ENCODE results near the gene PCDHB15.

Gene PCDHB15

DNA sequence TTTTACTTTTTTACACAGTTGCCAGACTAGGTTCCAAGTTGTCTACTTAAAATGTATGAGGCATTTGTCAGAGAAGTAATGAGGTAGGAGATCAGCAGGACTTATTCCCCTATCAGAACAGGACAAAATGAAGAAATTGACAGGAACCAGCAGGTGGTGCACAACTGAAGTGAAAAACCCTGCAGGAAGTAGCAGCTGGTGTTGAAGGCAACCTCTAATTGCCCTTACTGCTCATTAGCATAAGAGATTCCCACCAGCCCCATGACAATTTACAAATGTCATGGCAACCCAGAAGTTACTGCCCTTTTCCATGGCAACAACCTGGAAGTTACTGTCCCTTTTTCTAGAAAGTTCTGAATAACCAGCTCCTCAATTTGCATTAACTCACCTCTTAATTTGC, 5.4 kb downstream of the PCDHB15 start:
- DNase-seq (ENCODE audit: low read depth): no peak

DNA sequence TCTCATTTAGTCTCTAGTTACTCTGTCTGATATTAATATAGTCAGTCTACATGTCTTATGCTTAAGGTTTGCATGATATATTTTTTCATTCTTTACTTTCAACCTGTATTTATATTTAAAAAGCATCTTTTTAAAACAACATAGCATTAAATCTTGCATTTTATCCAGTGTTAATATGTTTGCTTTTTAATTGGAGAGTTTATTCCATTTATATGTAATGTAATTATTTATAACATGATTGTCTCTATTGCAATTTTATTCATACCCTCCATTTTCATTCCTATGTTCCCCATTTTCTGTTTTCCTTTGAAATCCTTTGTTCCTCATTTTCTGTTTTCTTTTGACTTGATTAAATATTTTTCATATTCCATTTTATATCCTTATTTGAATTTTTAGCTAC, 13.3 kb downstream of the PCDHB15 start:
- no peak for DNase-seq (ENCODE audit: low read depth)

DNA sequence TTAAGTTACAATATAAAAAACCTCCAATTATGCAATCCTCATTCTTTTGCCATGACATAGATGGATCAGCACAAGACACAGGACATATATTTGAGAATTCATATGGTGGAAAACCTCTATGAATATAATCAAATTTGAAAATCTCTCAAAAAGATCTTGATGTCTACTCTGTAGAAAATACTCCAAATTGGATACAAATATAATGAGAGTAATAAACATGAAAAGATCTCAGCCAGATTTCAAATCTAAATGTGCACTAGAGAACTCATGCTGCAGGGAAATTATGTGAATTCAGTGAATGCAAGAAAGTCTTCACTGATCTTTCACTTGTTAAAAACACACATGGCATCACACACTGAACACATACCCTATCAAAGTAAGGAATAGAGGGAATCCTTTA, 13.8 kb downstream of the PCDHB15 start:
- DNase-seq (ENCODE audit: low read depth): no peak

DNA sequence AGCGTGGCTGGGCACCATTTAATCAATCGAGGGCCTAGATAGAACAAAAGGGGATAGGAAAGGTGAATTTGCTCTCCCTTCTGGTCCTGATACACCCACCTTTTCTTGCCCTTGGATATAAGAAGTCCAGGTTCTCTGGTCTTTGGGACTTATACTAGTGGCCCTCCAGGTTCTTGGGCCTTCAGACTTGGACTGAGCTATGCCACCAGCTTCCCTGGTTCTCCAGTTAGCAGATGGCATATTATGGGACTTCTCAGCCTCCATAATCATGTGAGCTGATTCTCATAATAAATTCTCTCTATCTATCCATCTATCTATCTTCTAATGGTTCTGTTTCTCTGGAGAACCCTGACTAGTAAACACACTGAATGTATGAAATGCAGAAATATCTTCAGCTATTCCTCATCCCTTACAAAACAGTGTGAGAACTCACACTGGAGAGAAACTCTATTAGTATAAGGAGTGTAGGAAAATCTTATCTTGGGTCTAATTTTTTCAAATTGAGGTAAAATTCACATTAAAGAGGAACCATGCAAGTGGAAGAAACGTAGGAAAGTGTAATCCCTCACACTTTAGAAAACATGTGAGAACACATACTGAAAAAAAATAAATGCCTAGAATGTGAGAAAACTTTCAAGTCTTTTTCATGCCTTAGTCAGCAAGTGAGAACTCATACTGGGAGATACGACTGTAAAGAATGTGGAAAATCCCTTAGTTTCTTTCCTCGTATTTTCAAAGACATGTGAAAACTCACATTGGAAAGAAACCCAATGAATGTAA, 15.5 kb downstream of the PCDHB15 start:
- no peak for DNase-seq (ENCODE audit: low read depth)

DNA sequence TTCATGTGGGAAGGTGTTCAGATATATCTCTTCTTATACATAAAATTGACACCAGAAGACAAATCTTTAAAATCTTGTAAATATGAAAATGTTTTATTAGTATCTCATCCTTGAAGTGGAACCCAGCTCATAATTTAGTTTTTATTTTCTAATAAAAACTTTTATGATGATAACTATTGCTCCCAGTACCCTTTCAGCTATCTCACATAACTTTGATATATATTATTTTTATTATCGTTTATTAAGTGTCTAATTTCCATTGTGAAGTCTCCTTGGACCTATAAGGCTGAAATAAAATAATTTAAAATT, 16.0 kb downstream of the PCDHB15 start:
- no peak for DNase-seq (ENCODE audit: low read depth)

DNA sequence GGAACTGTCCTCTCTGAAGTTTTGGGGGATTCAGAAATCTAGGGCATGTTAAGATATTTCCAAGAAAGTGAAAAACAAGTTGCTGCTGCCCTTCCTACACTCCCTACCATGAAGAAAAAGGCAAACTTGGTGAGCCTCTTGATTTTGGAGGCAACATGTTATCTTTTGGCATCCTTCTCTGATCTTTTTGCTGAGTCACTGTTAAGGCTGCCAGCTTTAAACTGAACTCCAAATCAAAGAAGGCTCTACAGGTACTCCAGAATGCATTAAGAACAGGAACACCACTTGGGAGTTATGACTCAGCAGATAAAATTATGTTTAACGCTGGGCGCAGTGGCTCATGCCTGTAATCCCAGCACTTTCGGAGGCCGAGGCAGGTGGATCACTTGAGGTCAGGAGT, 24.0 kb downstream of the PCDHB15 start:
- no peak for DNase-seq (ENCODE audit: low read depth)

DNA sequence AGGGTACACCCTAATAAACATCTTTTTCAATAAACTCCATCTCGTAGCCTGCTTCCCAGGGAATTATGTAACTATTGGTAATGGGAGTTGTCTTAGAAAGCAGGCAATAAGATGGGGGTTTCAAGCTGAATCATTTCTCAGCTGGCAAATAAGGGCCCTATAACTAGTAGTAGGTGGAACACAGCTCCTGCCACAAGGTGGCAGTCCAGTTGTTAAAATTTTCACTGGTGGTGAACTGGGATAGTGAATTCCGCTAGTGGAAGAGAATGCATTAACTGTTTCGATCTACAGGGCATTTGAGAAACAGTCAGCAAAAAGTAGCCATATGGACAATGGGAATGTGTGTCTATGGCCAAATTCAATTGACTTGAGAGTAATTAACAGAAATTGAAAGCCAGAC, 27.7 kb downstream of the PCDHB15 start:
- DNase-seq (ENCODE audit: low read depth): no peak

DNA sequence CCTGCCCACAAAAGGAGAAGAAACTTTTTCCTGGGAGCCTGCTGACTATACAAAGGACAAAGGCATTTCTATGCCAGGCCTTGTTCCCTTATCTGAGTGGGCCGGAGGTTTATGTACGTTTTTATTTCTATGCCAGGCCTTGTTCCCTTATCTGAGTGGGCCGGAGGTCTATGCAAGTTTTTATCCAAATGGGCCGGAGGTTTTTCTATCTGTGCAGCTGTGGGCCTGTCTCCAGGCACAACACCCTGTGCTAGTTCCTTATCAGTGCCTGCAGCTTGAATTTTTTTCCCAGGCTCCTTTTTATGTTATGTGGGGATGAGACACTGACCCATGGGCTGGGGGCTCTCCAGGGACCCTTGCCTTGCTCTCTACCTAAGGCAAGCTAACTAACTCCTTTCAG, 53.2 kb downstream of the PCDHB15 start:
- DNase-seq (ENCODE audit: low read depth): peak; percentile 55
